HEK293T (cell line): Measurements from ENCODE around the gene ZFR2.

Experiments used
- CTCF ChIA-PET: fragments of 350-600 bp; formaldehyde crosslinking; extraction: SDS; loops from one replicate; lab custom pipeline; 2021; ENCODE audit warnings: antibody characterized with exemption, inconsistent platforms; lab: Yijun Ruan, JAX
- POLR2A ChIA-PET: fragments of 350-600 bp; formaldehyde crosslinking; extraction: SDS; loops from one replicate; lab custom pipeline; 2020; ENCODE audit warnings: antibody characterized with exemption, inconsistent platforms; lab: Yijun Ruan, JAX
- DNase-seq: peaks from one replicate; pipeline ENCODE4 v3.0.0; 2012; ENCODE audit warnings: mixed read lengths; ENCODE audit errors: extremely low spot score
- ARNT ChIP-seq: fragments of 450-650 bp; IDR thresholded peaks from 2 replicates; pipeline ENCODE4 v1.6.1; 2017; ENCODE audit warnings: mild to moderate bottlenecking
- BHLHE40 ChIP-seq: fragments of 450-650 bp; IDR thresholded peaks from 2 replicates; pipeline ENCODE4 v1.6.1; 2016; ENCODE audit warnings: mild to moderate bottlenecking, moderate library complexity, borderline replicate concordance
- CTBP1 ChIP-seq: fragments of 450-650 bp; IDR thresholded peaks from 2 replicates; pipeline ENCODE4 v1.6.1; 2016; ENCODE audit warnings: borderline replicate concordance
- ELF4 ChIP-seq: fragments of 450-650 bp; IDR thresholded peaks from 2 replicates; pipeline ENCODE4 v1.6.1; 2017; ENCODE audit warnings: antibody characterized with exemption
- FOXA1 ChIP-seq: fragments of 450-650 bp; IDR thresholded peaks from 2 replicates; pipeline ENCODE4 v1.6.1; 2016; ENCODE audit warnings: mild to moderate bottlenecking
- FOXK2 ChIP-seq: fragments of 450-650 bp; IDR thresholded peaks from 2 replicates; pipeline ENCODE4 v1.6.1; 2016; ENCODE audit warnings: mild to moderate bottlenecking
- FOXM1 ChIP-seq: fragments of 450-650 bp; IDR thresholded peaks from 2 replicates; pipeline ENCODE4 v1.6.1; 2017; ENCODE audit warnings: mild to moderate bottlenecking, borderline replicate concordance
- HDGF ChIP-seq: fragments of 450-650 bp; IDR thresholded peaks from 2 replicates; pipeline ENCODE4 v1.6.1; 2017; ENCODE audit warnings: antibody characterized with exemption, borderline replicate concordance
- L3MBTL2 ChIP-seq: fragments of 450-650 bp; conservative IDR thresholded peaks from 2 replicates; pipeline ENCODE4 v1.6.1; 2016; ENCODE audit warnings: mild to moderate bottlenecking
- LEF1 ChIP-seq: fragments of 450-650 bp; IDR thresholded peaks from 2 replicates; pipeline ENCODE4 v1.6.1; 2017; ENCODE audit warnings: mild to moderate bottlenecking, borderline replicate concordance
- NFRKB ChIP-seq: fragments of 450-650 bp; IDR thresholded peaks from 2 replicates; pipeline ENCODE4 v1.6.1; 2016; ENCODE audit warnings: mild to moderate bottlenecking, moderate library complexity
- PKNOX1 ChIP-seq: fragments of 450-650 bp; IDR thresholded peaks from 2 replicates; pipeline ENCODE4 v1.6.1; 2016
- SP1 ChIP-seq: fragments of 450-650 bp; IDR thresholded peaks from 2 replicates; pipeline ENCODE4 v1.6.1; 2017
- SUZ12 ChIP-seq: fragments of 450-650 bp; IDR thresholded peaks from 2 replicates; pipeline ENCODE4 v1.6.1; 2016; ENCODE audit warnings: mild to moderate bottlenecking
- TARDBP ChIP-seq: fragments of 450-650 bp; IDR thresholded peaks from 2 replicates; pipeline ENCODE4 v1.6.1; 2016
- ZNF384 ChIP-seq: fragments of 450-650 bp; IDR thresholded peaks from 2 replicates; pipeline ENCODE4 v1.6.1; 2016

ZFR2 gene

GRCh38 chr19:3834349-3835054 is 34.3 kb downstream of the ZFR2 start:
- ChIA-PET POLR2A (no interaction called here), CTCF (no interaction called here)
- DNase-seq = no peak
- TF ChIP-seq LEF1 (no peak), ELF4 (no peak), BHLHE40 (no peak), PKNOX1 (no peak), FOXK2 (no peak), FOXA1 (no peak), ARNT (no peak), ZNF384 (no peak), CTBP1 (no peak), FOXM1 (no peak), TARDBP (no peak), SP1 (no peak), HDGF (no peak)

- CTCF ChIA-PET = no interaction called here
- DNase-seq = no peak
- TF ChIP-seq SUZ12 (no peak), BHLHE40 (no peak), CTBP1 (no peak), ZNF384 (no peak), HDGF (no peak), NFRKB (no peak), LEF1 (no peak), ARNT (no peak), FOXA1 (no peak), L3MBTL2 (no peak), FOXM1 (no peak), SP1 (no peak), ELF4 (no peak), PKNOX1 (no peak), TARDBP (no peak)
- POLR2A ChIA-PET = no interaction called here
Measured at GRCh38 chr19:3833578-3834348, 35.1 kb downstream of the ZFR2 start.

- ChIA-PET CTCF (interaction anchor here (0.6 kb wide), 1 partner anchor 74 kb away, joined by 3 read pairs; no protein-coding TSS in a partner anchor), POLR2A (no interaction called here)
- no peak for TF ChIP-seq ARNT
- TF ChIP-seq ZNF384 = no peak
- TF ChIP-seq TARDBP = no peak
- TF ChIP-seq SUZ12 = no peak
- TF ChIP-seq BHLHE40 = no peak
- no peak for TF ChIP-seq PKNOX1
- TF ChIP-seq NFRKB = no peak
- TF ChIP-seq LEF1 = no peak
- TF ChIP-seq FOXK2 = no peak
- TF ChIP-seq FOXA1 = no peak
- no peak for TF ChIP-seq FOXM1
- TF ChIP-seq L3MBTL2 = no peak
- no peak for TF ChIP-seq SP1
- TF ChIP-seq ELF4 = no peak
- TF ChIP-seq CTBP1 = no peak
- TF ChIP-seq HDGF = no peak
- no peak for DNase-seq
Measured at GRCh38 chr19:3832001-3832400, 36.8 kb downstream of the ZFR2 start.

- TF ChIP-seq LEF1 = no peak
- no peak for TF ChIP-seq TARDBP
- no peak for TF ChIP-seq PKNOX1
- TF ChIP-seq FOXK2 = no peak
- no peak for TF ChIP-seq L3MBTL2
- no peak for TF ChIP-seq CTBP1
- TF ChIP-seq NFRKB = no peak
- TF ChIP-seq BHLHE40 = no peak
- TF ChIP-seq ELF4 = no peak
- no peak for TF ChIP-seq ARNT
- no peak for TF ChIP-seq FOXA1
Measured at GRCh38 chr19:3831601-3832000, 37.2 kb downstream of the ZFR2 start.

More at GRCh38 chr19:3831601-3832000, 37.2 kb downstream of the ZFR2 start:
- no peak for DNase-seq
- ChIA-PET CTCF (interaction anchor here (0.6 kb wide), 1 partner anchor 74 kb away, joined by 3 read pairs; no protein-coding TSS in a partner anchor), POLR2A (no interaction called here)
